Smooth muscle cell (in vitro differentiated cells): ENCODE data around the gene EIF5A2. TPM values are rescaled to one million over a fixed set of nuclear protein-coding genes. Genes with fewer than 3 reads are reported as not detected.
A peak's percentile ranks its signal among the peaks of the same experiment; 100 is the strongest.

Experiments
- DNase-seq: peaks from one replicate; lab custom pipeline; 2025; ENCODE audit not compliant: unreplicated experiment; lab: John Stamatoyannopoulos, UW
- H2AFZ ChIP-seq: fragments of 200-600 bp; sonication (generic); 2 replicates; pipeline ENCODE4 v1.6.0; 2016; ENCODE audit warnings: antibody characterized with exemption, low read depth, mild to moderate bottlenecking
- H3F3A ChIP-seq: fragments of 200-600 bp; sonication (generic); 2 replicates; pipeline ENCODE4 v1.6.0; 2017; ENCODE audit warnings: antibody characterized with exemption, low read depth
- H3K27ac ChIP-seq: fragments of 200-600 bp; sonication (generic); 2 replicates; pipeline ENCODE4 v1.5.1; 2016; ENCODE audit warnings: low read depth, mild to moderate bottlenecking
- H3K27me3 ChIP-seq: fragments of 200-600 bp; sonication (generic); 2 replicates; pipeline ENCODE4 v1.6.1; 2016; ENCODE audit warnings: low read depth, mild to moderate bottlenecking
- H3K36me3 ChIP-seq: fragments of 200-600 bp; sonication (generic); 2 replicates; pipeline ENCODE4 v1.5.1; 2016; ENCODE audit warnings: low read depth
- H3K4me1 ChIP-seq: fragments of 200-600 bp; sonication (generic); 2 replicates; pipeline ENCODE4 v1.5.1; 2016; ENCODE audit warnings: low read depth
- H3K4me2 ChIP-seq: fragments of 200-600 bp; sonication (generic); 2 replicates; pipeline ENCODE4 v1.6.0; 2016; ENCODE audit warnings: mild to moderate bottlenecking
- H3K4me3 ChIP-seq: fragments of 200-600 bp; sonication (generic); 2 replicates; pipeline ENCODE4 v1.5.1; 2016; ENCODE audit warnings: mild to moderate bottlenecking
- H3K79me2 ChIP-seq: fragments of 200-600 bp; sonication (generic); 2 replicates; pipeline ENCODE4 v1.6.0; 2016; ENCODE audit warnings: low read depth, mild to moderate bottlenecking
- H3K9ac ChIP-seq: fragments of 200-600 bp; sonication (generic); 2 replicates; pipeline ENCODE4 v1.6.0; 2016; ENCODE audit warnings: low read depth
- H3K9me3 ChIP-seq: fragments of 200-600 bp; sonication (generic); replicated peaks from 2 replicates; pipeline ENCODE4 v1.5.1; 2016; ENCODE audit warnings: low read depth
- H4K20me1 ChIP-seq: fragments of 200-600 bp; sonication (generic); 2 replicates; pipeline ENCODE4 v1.6.0; 2016; ENCODE audit warnings: low read depth
- WGBS: methylation state at CpG from one replicate; pipeline ENCODE4 v1.1.7; 2016; ENCODE audit warnings: low lambda C conversion rate; 5-methylcytosine and 5-hydroxymethylcytosine counted together
- polyA plus RNA-seq: library from polyadenylated mRNA; unstranded; fragments of >200 nt; fragmentation: Nextera tagmentation; extraction: Ambion mirVana; gene quantifications from 2 replicates; pipeline ENCODE4 v1.2.1, GENCODE V29; 2016
- total RNA-seq: library from RNA; depleted of rRNA; stranded (reverse); fragments of >200 nt; gene quantifications from 2 replicates; pipeline ENCODE4 v1.2.3, GENCODE V29; 2014
- TF ChIP-seq, protein P1 (sequence below): fragments of 200-600 bp; sonication (generic); IDR thresholded peaks from 2 replicates; pipeline ENCODE4 v1.5.1; 2017; ENCODE audit warnings: borderline replicate concordance, mild to moderate bottlenecking, antibody characterized with exemption; ENCODE audit not compliant: insufficient read depth, poor library complexity, severe bottlenecking

EIF5A2 gene
- total RNA-seq (5.8 and 11.3 TPM in 2 replicates), polyA plus RNA-seq (6.8 and 10.3 TPM in 2 replicates)

DNA sequence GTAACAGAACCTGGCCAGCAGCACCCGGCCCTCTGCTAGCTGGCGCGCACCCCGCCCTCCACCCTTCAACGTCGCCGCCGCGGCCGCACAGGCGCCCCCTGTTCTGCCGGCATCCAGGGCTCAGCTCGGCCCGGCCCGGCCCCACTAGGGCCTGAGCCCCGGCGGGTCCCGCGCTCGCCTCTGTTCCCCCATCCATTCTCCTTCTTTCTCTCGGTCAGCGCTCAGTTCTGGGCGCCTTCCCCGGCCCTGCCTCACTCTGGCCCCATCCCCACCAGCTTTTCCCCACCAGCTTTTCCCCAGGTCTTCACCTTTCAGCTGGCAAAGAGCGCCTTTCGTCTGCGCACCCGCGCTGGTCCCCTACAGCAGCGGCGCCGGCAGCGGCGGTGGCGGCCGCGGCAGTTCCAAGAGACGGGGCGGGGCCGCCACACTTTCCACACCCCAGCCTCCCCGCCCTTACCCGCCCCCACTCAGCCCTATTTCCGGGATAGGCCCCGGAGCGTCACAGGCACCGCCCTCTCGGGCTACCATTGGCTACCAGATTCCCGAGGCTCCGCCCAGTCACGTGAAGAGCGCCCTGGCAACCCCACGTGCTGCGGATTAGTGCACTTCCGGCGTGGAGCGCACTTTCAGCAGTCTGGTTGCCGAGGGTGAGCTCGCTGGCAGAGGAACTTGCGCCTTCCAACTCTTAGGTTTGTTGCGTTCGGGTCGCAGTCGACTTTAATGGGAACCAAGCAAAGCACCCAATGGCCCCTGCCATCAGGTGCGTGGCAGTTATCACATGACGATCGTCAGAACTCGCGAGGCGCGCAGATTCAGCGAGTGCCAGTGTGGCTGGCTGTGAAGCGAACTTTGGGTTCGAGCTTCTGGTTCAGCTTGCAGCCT lies at the start of gene EIF5A2:
EIF5A2 (minus strand) TSS at position 403 of the 882 bp plus-strand sequence. CDS start 831 bp downstream, outside the sequence.
- H4K20me1 ChIP-seq, result no peaks in the 10 kb centered on the region
- H3K36me3 ChIP-seq, result no peaks in the 10 kb centered on the region
- DNase-seq, result peak; percentile 51
- TF ChIP-seq, protein P1, sequence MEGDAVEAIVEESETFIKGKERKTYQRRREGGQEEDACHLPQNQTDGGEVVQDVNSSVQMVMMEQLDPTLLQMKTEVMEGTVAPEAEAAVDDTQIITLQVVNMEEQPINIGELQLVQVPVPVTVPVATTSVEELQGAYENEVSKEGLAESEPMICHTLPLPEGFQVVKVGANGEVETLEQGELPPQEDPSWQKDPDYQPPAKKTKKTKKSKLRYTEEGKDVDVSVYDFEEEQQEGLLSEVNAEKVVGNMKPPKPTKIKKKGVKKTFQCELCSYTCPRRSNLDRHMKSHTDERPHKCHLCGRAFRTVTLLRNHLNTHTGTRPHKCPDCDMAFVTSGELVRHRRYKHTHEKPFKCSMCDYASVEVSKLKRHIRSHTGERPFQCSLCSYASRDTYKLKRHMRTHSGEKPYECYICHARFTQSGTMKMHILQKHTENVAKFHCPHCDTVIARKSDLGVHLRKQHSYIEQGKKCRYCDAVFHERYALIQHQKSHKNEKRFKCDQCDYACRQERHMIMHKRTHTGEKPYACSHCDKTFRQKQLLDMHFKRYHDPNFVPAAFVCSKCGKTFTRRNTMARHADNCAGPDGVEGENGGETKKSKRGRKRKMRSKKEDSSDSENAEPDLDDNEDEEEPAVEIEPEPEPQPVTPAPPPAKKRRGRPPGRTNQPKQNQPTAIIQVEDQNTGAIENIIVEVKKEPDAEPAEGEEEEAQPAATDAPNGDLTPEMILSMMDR, result no peak
- no peaks in the 10 kb centered on the region for H3K27me3 ChIP-seq
- H3K4me1 ChIP-seq, result peaks cover 7% of the 10 kb centered on the region
- H3K79me2 ChIP-seq, result peaks cover 6% of the 10 kb centered on the region
- no peak within 1 kb of the TSS for H3K27ac ChIP-seq
- H2AFZ ChIP-seq, result peak within 1 kb of the TSS; percentile 99
- peak within 1 kb of the TSS; percentile 93 for H3K4me3 ChIP-seq
- WGBS, result 27% methylated on average over 56 of the region's 73 CpGs
- no peaks in the 10 kb centered on the region for H3K9me3 ChIP-seq
- peaks cover 7% of the 10 kb centered on the region for H3F3A ChIP-seq
- peak within 1 kb of the TSS; percentile 76 for H3K9ac ChIP-seq
- peak within 1 kb of the TSS; percentile 96 for H3K4me2 ChIP-seq

DNA sequence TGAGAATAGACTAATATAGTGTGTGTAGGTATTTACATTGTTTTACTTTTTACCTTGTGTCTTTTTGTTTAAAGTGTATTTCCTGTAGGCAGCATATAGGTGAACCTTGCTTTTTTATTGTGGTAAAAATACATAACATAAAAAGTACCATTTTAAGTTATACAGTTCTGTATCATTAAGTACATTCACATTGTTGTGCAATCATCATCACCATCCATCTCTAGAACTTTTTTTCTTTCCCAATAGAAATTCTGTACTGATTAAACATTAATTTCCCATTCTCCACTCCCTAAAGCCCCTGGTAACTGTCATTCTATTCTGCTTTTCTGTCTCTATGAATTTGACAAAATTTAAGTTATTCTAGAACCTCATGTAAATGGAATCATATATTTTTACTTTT lies 48.2 kb upstream of the EIF5A2 start:
- Histone ChIP-seq H3K9me3 (no peaks in the 10 kb centered on the region), H3K4me3 (no peak overlapping the region), H3K9ac (no peak overlapping the region), H3K27me3 (no peaks in the 10 kb centered on the region), H4K20me1 (no peaks in the 10 kb centered on the region), H3K4me1 (no peaks in the 10 kb centered on the region), H3F3A (no peaks in the 10 kb centered on the region), H2AFZ (no peak overlapping the region), H3K4me2 (no peak overlapping the region), H3K36me3 (no peaks in the 10 kb centered on the region), H3K79me2 (no peaks in the 10 kb centered on the region), H3K27ac (no peak overlapping the region)
- TF ChIP-seq, protein P1, result no peak
- DNase-seq, result no peak

DNA sequence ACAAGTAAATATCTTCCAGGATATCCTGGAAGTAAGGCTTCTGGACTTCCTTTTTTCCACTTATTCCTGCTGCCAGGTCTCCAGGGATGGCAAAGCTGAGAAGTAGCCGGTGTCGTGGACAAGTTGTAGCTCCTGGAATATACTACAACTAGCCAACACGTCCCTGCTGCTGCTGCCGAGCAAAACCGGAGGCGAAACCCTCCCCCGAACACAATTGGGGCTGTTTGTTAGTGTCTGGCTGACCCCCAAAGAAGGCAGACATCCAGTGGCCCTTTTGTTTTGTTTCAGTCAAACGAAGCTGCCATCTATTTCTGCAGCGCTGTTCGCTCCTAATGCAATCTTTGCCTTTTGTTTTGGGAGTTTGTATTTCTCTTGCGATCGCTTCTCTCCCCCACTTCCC lies 45.3 kb upstream of the EIF5A2 start:
- no peak overlapping the region for H3K9ac ChIP-seq
- no peak overlapping the region for H3K27ac ChIP-seq
- TF ChIP-seq, protein P1, result no peak
- H3K36me3 ChIP-seq, result no peaks in the 10 kb centered on the region
- no peaks in the 10 kb centered on the region for H3F3A ChIP-seq
- no peak overlapping the region for H3K4me3 ChIP-seq
- no peaks in the 10 kb centered on the region for H3K9me3 ChIP-seq
- no peaks in the 10 kb centered on the region for H4K20me1 ChIP-seq
- no peak overlapping the region for H3K4me2 ChIP-seq
- no peak overlapping the region for H2AFZ ChIP-seq
- no peak for DNase-seq
- H3K27me3 ChIP-seq, result no peaks in the 10 kb centered on the region
- H3K4me1 ChIP-seq, result no peaks in the 10 kb centered on the region
- 87% methylated on average over 12 of the region's 12 CpGs for WGBS
- H3K79me2 ChIP-seq, result no peaks in the 10 kb centered on the region
